GM23248 (cell line): Measurements from ENCODE around the gene RTN3. TPM values are rescaled to one million over a fixed set of nuclear protein-coding genes. Genes with fewer than 3 reads are reported as not detected.

ENCODE experiments used
- DNase-seq: peaks from one replicate; pipeline ENCODE4 v3.0.0-alpha.2; 2015
- H2AFZ ChIP-seq: fragments of 200-600 bp; sonication (generic); 2 replicates; pipeline ENCODE4 v1.6.1; 2016; ENCODE audit warnings: antibody characterized with exemption
- H3F3A ChIP-seq: fragments of 200-600 bp; sonication (generic); 2 replicates; pipeline ENCODE4 v1.6.1; 2016; ENCODE audit warnings: mild to moderate bottlenecking, antibody characterized with exemption, mixed run types; ENCODE audit not compliant: insufficient read depth
- H3K27ac ChIP-seq: fragments of 200-600 bp; sonication (generic); 2 replicates; pipeline ENCODE4 v1.5.1; 2016; ENCODE audit warnings: mild to moderate bottlenecking
- H3K27me3 ChIP-seq: fragments of 200-600 bp; sonication (generic); replicated peaks from 2 replicates; pipeline ENCODE4 v1.6.1; 2016; ENCODE audit warnings: mild to moderate bottlenecking; ENCODE audit not compliant: insufficient read depth
- H3K36me3 ChIP-seq: fragments of 200-600 bp; sonication (generic); 2 replicates; pipeline ENCODE4 v1.6.1; 2016; ENCODE audit warnings: low read depth, mild to moderate bottlenecking
- H3K4me1 ChIP-seq: fragments of 200-600 bp; sonication (generic); 2 replicates; pipeline ENCODE4 v1.6.1; 2016; ENCODE audit warnings: mild to moderate bottlenecking; ENCODE audit not compliant: insufficient read depth
- H3K4me2 ChIP-seq: fragments of 200-600 bp; sonication (generic); one replicate; pipeline ENCODE4 v1.6.1; 2016; ENCODE audit warnings: mild to moderate bottlenecking; ENCODE audit not compliant: unreplicated experiment
- H3K4me3 ChIP-seq: fragments of 200-600 bp; sonication (generic); 2 replicates; pipeline ENCODE4 v1.5.1; 2016; ENCODE audit warnings: mild to moderate bottlenecking
- H3K79me2 ChIP-seq: fragments of 200-600 bp; sonication (generic); 2 replicates; pipeline ENCODE4 v1.6.1; 2016; ENCODE audit warnings: mild to moderate bottlenecking; ENCODE audit not compliant: insufficient read depth
- H3K9ac ChIP-seq: fragments of 200-600 bp; sonication (generic); 2 replicates; pipeline ENCODE4 v1.6.1; 2016; ENCODE audit warnings: mild to moderate bottlenecking
- H3K9me2 ChIP-seq: fragments of 200-600 bp; sonication (generic); 2 replicates; pipeline ENCODE4 v1.6.1; 2016; ENCODE audit warnings: mixed run types, mild to moderate bottlenecking, moderate library complexity; ENCODE audit not compliant: insufficient read depth
- H3K9me3 ChIP-seq: fragments of 200-600 bp; sonication (generic); one replicate; pipeline ENCODE4 v1.6.1; 2017; ENCODE audit warnings: low read depth
- H4K20me1 ChIP-seq: fragments of 200-600 bp; sonication (generic); 2 replicates; pipeline ENCODE4 v1.6.0; 2016; ENCODE audit not compliant: insufficient read depth
- EZH2 ChIP-seq: fragments of 200-600 bp; sonication (generic); IDR thresholded peaks from 2 replicates; pipeline ENCODE4 v1.6.1; 2018; ENCODE audit warnings: antibody characterized with exemption, mild to moderate bottlenecking; ENCODE audit not compliant: insufficient read depth, poor library complexity, severe bottlenecking
- EZH2phosphoT487 ChIP-seq: fragments of 200-600 bp; sonication (generic); IDR thresholded peaks from 2 replicates; pipeline ENCODE4 v1.6.1; 2018; ENCODE audit warnings: antibody characterized with exemption, moderate library complexity, mild to moderate bottlenecking, low read depth; ENCODE audit not compliant: insufficient read depth
- WGBS, 2 experiments: methylation state at CpG; one replicate each; pipeline ENCODE4 v1.1.6; 2015 to 2017; ENCODE audit warnings: low lambda C conversion rate in 2 of 2, low coverage in 1 of 2; ENCODE audit errors: missing lambda C conversion rate in 2 of 2; 5-methylcytosine and 5-hydroxymethylcytosine counted together
- in situ Hi-C: fragments of 300-500 bp; cut with MboI; formaldehyde crosslinking; loops from 2 replicates; pipeline ENCODE4 v1.15.0; 2020
- polyA plus RNA-seq: library from polyadenylated mRNA; unstranded; fragments of >200 nt; fragmentation: Nextera tagmentation; extraction: Ambion mirVana; gene quantifications from 2 replicates; pipeline ENCODE4 v1.2.1, GENCODE V29; 2016
- total RNA-seq: library from RNA; depleted of rRNA; stranded (reverse); fragments of >200 nt; shearing (Covaris generic); gene quantifications from 2 replicates; pipeline ENCODE4 v1.2.3, GENCODE V29; 2014

Gene RTN3
- total and polyA plus RNA-seq, 2 experiments from 2014 or later: 113 to 123 TPM

DNA sequence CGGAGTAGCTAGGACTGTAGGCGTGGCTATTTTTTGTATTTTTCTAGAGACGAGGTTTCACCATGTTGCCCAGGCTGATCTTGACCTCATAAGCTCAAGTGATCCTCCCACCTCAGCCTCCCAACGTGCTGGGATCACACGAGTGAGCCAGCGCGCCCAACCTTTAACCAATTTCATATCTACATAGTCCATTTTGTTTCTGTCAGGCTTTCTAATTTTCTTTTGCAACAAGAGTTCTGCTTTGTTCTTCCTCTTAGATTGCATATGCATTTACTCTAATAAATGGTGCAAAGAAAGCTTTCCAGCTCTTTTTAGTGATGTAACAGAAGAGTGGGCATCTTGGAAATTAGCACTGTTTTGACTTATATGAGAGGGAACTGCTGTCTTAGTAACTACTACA is 13.3 kb downstream of the RTN3 start:
- H3K4me2 ChIP-seq: no peak overlapping the region
- in situ Hi-C loops: no loop called here
- H3K9me3 ChIP-seq: no peaks in the 10 kb centered on the region
- no peaks in the 10 kb centered on the region for H3K9me2 ChIP-seq
- no peaks in the 10 kb centered on the region for H3K36me3 ChIP-seq
- no peaks in the 10 kb centered on the region for H3K27me3 ChIP-seq
- H3K27ac ChIP-seq: no peak overlapping the region
- no peak for DNase-seq
- TF ChIP-seq EZH2phosphoT487 (no peak), EZH2 (no peak)
- H3K9ac ChIP-seq: no peak overlapping the region
- 92 to 93% methylated on average over 7 of the region's 7 CpGs for WGBS, 2 experiments
- H2AFZ ChIP-seq: no peak overlapping the region
- H4K20me1 ChIP-seq: no peaks in the 10 kb centered on the region
- no peaks in the 10 kb centered on the region for H3F3A ChIP-seq
- peaks cover 5% of the 10 kb centered on the region for H3K4me1 ChIP-seq
- no peak overlapping the region for H3K4me3 ChIP-seq
- H3K79me2 ChIP-seq: peaks cover 99% of the 10 kb centered on the region

DNA sequence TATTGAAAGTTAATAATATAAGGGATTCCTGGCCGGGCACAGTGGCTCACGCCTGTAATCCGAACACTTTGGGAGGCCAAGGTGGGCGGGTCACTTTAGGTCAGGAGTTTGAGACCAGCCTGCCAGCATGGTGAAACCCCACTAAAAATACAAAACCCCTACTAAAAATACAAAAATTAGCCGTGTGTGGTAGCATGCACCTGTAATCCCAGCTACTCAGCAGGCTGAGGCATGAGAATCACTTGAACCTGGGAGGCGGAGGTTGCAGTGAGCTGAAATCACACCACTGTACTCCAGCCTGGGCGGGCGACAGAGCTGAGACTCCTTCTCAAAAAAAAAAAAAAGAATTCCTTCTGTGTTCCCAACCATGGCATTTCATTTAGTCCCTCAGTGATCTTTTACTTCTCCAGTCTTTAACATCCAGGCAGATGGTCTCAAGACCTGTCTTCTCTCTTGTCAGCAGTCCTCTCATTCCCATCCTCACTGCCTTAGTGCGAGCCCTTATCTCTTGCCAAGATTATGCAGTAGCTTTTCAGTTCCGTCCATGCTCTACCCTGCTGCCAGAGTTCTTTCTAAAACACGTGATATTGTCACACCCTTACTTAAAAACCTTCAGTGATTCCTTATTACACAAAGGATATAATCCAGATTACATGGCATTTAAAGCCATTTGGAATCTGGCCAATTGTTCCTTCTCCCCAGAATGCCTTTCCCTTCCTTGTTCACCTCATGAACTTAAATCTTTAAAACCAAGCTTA is 17.9 kb downstream of the RTN3 start:
- Histone ChIP-seq H2AFZ (no peak overlapping the region), H3K9ac (no peak overlapping the region), H3F3A (no peaks in the 10 kb centered on the region), H3K9me2 (no peaks in the 10 kb centered on the region), H4K20me1 (no peaks in the 10 kb centered on the region), H3K79me2 (peaks cover 99% of the 10 kb centered on the region), H3K4me1 (no peaks in the 10 kb centered on the region), H3K4me2 (no peak overlapping the region), H3K27me3 (no peaks in the 10 kb centered on the region), H3K27ac (no peak overlapping the region), H3K4me3 (no peak overlapping the region), H3K36me3 (no peaks in the 10 kb centered on the region), H3K9me3 (no peaks in the 10 kb centered on the region)
- no peak for DNase-seq
- in situ Hi-C loops: no loop called here
- TF ChIP-seq EZH2phosphoT487 (no peak), EZH2 (no peak)
- WGBS, 2 experiments: 73 to 77% methylated on average over 11 of the region's 11 CpGs

DNA sequence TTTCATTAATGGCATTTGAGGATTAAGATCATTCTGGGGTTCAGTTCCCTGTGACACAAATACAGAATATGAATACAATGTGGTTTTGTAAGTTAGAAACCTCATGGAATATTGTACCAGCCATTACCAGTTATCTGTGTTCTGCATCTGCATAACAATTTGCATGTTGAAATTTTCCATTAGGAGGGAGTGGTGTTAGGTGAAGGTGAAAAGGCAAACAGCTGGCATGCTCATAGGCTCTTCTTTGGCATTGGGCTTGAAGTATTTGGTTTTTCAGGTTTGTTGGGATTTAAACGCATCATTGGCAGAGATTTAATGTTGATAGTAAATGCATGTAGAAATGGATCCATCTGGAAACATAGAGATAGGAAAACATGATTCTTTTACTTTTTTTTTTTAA is 18.6 kb downstream of the RTN3 start:
- H3K9me3 ChIP-seq: no peaks in the 10 kb centered on the region
- H3K36me3 ChIP-seq: no peaks in the 10 kb centered on the region
- in situ Hi-C loops: no loop called here
- no peak overlapping the region for H3K4me3 ChIP-seq
- H3K9ac ChIP-seq: no peak overlapping the region
- no peaks in the 10 kb centered on the region for H3K4me1 ChIP-seq
- peaks cover 99% of the 10 kb centered on the region for H3K79me2 ChIP-seq
- no peak for DNase-seq
- H3F3A ChIP-seq: no peaks in the 10 kb centered on the region
- TF ChIP-seq EZH2 (no peak), EZH2phosphoT487 (no peak)
- H3K9me2 ChIP-seq: no peaks in the 10 kb centered on the region
- H3K27me3 ChIP-seq: no peaks in the 10 kb centered on the region
- WGBS, 2 experiments: 97 to 100% methylated on average over 1 of the region's 1 CpG
- no peak overlapping the region for H3K27ac ChIP-seq
- no peak overlapping the region for H2AFZ ChIP-seq
- H4K20me1 ChIP-seq: no peaks in the 10 kb centered on the region
- H3K4me2 ChIP-seq: no peak overlapping the region

DNA sequence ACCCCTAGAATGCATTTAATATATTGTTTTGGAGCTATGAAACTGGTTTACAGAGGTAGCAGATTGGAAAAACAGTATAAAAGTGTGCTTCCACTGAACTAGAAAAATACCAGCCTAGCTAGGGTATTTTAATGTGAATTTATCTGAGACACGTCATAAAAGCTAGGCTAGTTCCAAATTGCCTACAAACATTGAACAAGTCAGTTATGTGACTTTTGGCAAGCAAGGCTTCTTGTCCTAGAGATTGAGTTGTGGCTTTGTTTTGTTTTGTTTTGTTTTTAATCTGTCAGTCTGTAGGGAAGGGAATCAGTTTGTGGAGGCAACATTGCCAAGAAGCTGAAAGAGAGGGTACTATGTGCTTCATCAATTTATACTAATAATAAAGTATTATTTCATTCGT is 24.2 kb downstream of the RTN3 start:
- Histone ChIP-seq H4K20me1 (no peaks in the 10 kb centered on the region; the same call in 1 of the 2 replicates), H3K27me3 (no peaks in the 10 kb centered on the region), H3K36me3 (no peaks in the 10 kb centered on the region), H3K27ac (no peak overlapping the region), H2AFZ (no peak overlapping the region), H3F3A (no peaks in the 10 kb centered on the region), H3K4me3 (no peak overlapping the region), H3K9ac (no peak overlapping the region), H3K9me3 (no peaks in the 10 kb centered on the region), H3K79me2 (peaks cover 99% of the 10 kb centered on the region), H3K9me2 (no peaks in the 10 kb centered on the region), H3K4me1 (peaks cover 13% of the 10 kb centered on the region), H3K4me2 (no peak overlapping the region)
- no peak for DNase-seq
- in situ Hi-C loops: no loop called here
- 33 to 44% methylated on average over 2 of the region's 2 CpGs for WGBS, 2 experiments
- TF ChIP-seq EZH2 (no peak), EZH2phosphoT487 (no peak)
